Measurements from ENCODE around the gene THRAP3. TPM values are rescaled to one million over a fixed set of nuclear protein-coding genes. Genes with fewer than 3 reads are reported as not detected.
A peak's percentile ranks its signal among the peaks of the same experiment; 100 is the strongest.
"Not testable (repeated sequence)": the region's sequence is repeated elsewhere in the genome, so short reads cannot be mapped to it uniquely, and the experiment has no call there.

The THRAP3 gene
- total RNA-seq, 1 experiment from 2014 or later = 133 TPM

DNA sequence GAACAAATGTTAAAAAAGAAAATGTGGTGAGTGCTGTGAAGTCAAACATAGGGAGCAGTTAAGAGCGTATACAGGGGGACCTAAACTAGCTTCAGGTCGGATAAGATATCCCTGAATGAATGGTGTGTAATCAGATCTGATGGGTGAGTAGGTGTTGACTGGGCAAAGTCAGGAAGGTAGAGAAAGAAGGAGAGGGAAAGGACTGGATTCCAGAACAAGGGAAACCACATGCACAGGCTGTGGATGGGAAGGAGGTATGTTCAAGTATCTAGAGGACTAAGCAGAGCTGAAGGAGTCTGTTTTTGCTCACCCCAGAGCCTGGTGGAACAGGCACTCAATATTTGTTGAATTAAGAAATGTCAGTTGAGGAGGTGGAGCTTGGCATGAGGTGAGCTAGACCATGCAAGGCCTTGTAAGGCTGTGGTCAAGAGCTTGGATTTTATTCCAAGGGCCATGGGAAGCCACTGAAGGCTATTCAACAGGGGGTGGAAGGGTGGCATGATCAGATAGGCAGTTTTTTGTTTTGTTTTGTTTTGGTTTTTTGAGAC, 40.9 kb upstream of the THRAP3 start:
- CTCF ChIA-PET = no interaction called here
- intact Hi-C loops (cut with micrococcal nuclease; ENCODE audit: unreplicated experiment) = no loop called here
- Histone ChIP-seq H3K36me3 (ENCODE audit: insufficient read depth, low read length, poor library complexity, severe bottlenecking) (peaks cover 32% of the 10 kb centered on the region), H3K4me3 (ENCODE audit: low read depth, low read length, poor library complexity, severe bottlenecking) (no peak overlapping the region), H3K27ac (ENCODE audit: low read depth, low read length, poor library complexity, severe bottlenecking) (no peak overlapping the region), H3K27me3 (replicated peaks; ENCODE audit: insufficient read depth, low read depth, low read length, poor library complexity) (no peaks in the 10 kb centered on the region), H3K4me1 (ENCODE audit: insufficient read depth, low read length, poor library complexity, severe bottlenecking) (no peaks in the 10 kb centered on the region), H3K9me3 (ENCODE audit: low read depth, low read length, poor library complexity, severe bottlenecking) (no peaks in the 10 kb centered on the region)
- TF ChIP-seq, protein P1, sequence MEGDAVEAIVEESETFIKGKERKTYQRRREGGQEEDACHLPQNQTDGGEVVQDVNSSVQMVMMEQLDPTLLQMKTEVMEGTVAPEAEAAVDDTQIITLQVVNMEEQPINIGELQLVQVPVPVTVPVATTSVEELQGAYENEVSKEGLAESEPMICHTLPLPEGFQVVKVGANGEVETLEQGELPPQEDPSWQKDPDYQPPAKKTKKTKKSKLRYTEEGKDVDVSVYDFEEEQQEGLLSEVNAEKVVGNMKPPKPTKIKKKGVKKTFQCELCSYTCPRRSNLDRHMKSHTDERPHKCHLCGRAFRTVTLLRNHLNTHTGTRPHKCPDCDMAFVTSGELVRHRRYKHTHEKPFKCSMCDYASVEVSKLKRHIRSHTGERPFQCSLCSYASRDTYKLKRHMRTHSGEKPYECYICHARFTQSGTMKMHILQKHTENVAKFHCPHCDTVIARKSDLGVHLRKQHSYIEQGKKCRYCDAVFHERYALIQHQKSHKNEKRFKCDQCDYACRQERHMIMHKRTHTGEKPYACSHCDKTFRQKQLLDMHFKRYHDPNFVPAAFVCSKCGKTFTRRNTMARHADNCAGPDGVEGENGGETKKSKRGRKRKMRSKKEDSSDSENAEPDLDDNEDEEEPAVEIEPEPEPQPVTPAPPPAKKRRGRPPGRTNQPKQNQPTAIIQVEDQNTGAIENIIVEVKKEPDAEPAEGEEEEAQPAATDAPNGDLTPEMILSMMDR (conservative IDR thresholded peaks at IDR 0.05; ENCODE audit: low read depth, low read length) = no peak
- TF ChIP-seq EZH2 (IDR thresholded peaks at IDR 0.05; ENCODE audit: borderline replicate concordance, low read depth, low read length, poor library complexity, severe bottlenecking) = no peak
- no TSS peak for BruUV-seq (replicated peaks)
- POLR2A ChIA-PET (ENCODE audit: low non-redundant PET) = no interaction called here
- DNase-seq (ENCODE audit: low spot score) = no peak

DNA sequence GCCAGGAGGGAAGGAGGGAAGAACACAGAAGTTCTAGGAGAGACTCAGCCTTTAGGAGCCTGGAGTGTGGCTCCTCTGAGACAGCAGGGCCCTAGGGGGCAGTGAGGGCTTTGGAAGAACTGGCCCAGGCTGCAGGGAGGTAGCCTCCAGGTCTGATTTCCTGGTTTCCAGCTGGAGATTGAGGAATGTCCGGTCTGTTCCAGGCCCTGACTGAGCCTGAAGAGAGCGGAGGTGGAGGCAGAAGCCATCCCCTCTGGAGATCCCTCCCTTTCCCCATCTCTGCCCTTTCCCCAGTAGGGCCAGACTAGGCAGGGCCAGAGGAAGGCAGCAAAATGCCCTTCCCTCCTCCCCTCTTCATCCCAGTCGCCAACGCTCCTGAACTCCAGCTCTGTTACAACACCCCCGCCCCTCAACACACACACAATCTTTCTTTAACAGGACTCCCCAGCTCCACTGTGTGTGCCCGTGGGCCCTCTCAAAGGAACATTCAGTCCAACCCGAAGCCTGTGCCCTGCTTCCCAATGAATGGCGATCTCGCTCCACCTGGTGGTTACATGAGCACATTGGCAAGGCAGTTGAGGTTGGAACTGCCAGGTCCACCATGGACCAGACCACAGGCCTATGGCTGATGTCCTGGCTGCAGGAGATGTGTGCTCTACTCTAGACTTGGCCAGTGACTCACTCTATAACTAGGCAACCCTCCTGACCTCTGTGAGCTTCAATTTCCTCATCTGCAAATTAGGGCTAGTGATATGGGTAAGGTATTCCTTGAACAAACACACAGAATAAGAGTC, 36.2 kb upstream of the THRAP3 start:
- intact Hi-C loops (cut with micrococcal nuclease; ENCODE audit: unreplicated experiment) = loop anchor here (1.0 to 5.0 kb wide), 2 partner anchors 39 to 91 kb away; partner anchors contain the start of gene TRAPPC3
- Histone ChIP-seq H3K9me3 (ENCODE audit: low read depth, low read length, poor library complexity, severe bottlenecking) (no peaks in the 10 kb centered on the region), H3K4me1 (ENCODE audit: insufficient read depth, low read length, poor library complexity, severe bottlenecking) (no peaks in the 10 kb centered on the region), H3K36me3 (ENCODE audit: insufficient read depth, low read length, poor library complexity, severe bottlenecking) (no peaks in the 10 kb centered on the region), H3K27me3 (replicated peaks; ENCODE audit: insufficient read depth, low read depth, low read length, poor library complexity) (no peaks in the 10 kb centered on the region), H3K27ac (ENCODE audit: low read depth, low read length, poor library complexity, severe bottlenecking) (no peak overlapping the region), H3K4me3 (ENCODE audit: low read depth, low read length, poor library complexity, severe bottlenecking) (no peak overlapping the region)
- no peak for TF ChIP-seq EZH2 (IDR thresholded peaks at IDR 0.05; ENCODE audit: borderline replicate concordance, low read depth, low read length, poor library complexity, severe bottlenecking)
- TF ChIP-seq, protein P1 (conservative IDR thresholded peaks at IDR 0.05; ENCODE audit: low read depth, low read length) = peak; percentile 91
- ChIA-PET POLR2A (ENCODE audit: low non-redundant PET) (interaction anchor here (0.6 to 0.7 kb wide), 3 partner anchors 20 to 37 kb away, joined by 3 to 4 read pairs (median 3); no protein-coding TSS in a partner anchor), CTCF (interaction anchor here (0.6 to 1.7 kb wide), 10 partner anchors 11 to 98 kb away, joined by 3 to 27 read pairs (median 3); partner anchors contain the start of genes THRAP3 and TRAPPC3)
- peak; percentile 91 for DNase-seq (ENCODE audit: low spot score)
- no TSS peak for BruUV-seq (replicated peaks)

DNA sequence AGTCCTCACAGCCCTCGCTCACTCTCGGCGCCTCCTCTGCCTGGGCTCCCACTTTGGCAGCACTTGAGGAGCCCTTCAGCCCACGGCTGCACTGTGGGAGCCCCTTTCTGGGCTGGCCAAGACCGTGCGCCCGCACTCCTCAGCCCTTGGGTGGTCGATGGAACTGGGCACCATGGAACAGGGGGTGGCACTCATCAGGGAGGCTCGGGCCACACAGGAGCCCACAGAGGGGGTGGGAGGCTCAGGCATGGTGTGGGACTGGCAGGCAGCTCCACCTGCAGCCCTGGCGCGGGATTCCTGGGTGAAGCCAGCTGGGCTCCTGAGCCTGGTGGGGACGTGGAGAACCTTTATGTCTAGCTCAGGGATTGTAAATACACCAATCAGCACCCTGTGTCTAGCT, 27.4 kb upstream of the THRAP3 start:
- intact Hi-C loops (cut with micrococcal nuclease; ENCODE audit: unreplicated experiment); POLR2A ChIA-PET (ENCODE audit: low non-redundant PET); H3K36me3 ChIP-seq (ENCODE audit: insufficient read depth, low read length, poor library complexity, severe bottlenecking); H3K27me3 ChIP-seq (replicated peaks; ENCODE audit: insufficient read depth, low read depth, low read length, poor library complexity); BruUV-seq (replicated peaks); H3K4me1 ChIP-seq (ENCODE audit: insufficient read depth, low read length, poor library complexity, severe bottlenecking); H3K4me3 ChIP-seq (ENCODE audit: low read depth, low read length, poor library complexity, severe bottlenecking); DNase-seq (ENCODE audit: low spot score); H3K9me3 ChIP-seq (ENCODE audit: low read depth, low read length, poor library complexity, severe bottlenecking); H3K27ac ChIP-seq (ENCODE audit: low read depth, low read length, poor library complexity, severe bottlenecking): not testable (repeated sequence)
- CTCF ChIA-PET = interaction anchor here (0.7 kb wide), 1 partner anchor 47 kb away, joined by 10 read pairs; the partner anchor contains the start of gene TRAPPC3
